Neural cell (in vitro differentiated cells): Measurements from ENCODE around the gene DPEP2.

Experiments
- EZH2 ChIP-seq: fragments of 200-600, 300-800 bp; shearing (Covaris generic), sonication (generic); IDR thresholded peaks from 2 replicates; pipeline ENCODE4 v1.6.1; 2014; ENCODE audit warnings: antibody characterized with exemption, low read length, borderline replicate concordance, mild to moderate bottlenecking; ENCODE audit not compliant: insufficient read depth, poor library complexity, severe bottlenecking
- POLR2AphosphoS5 ChIP-seq: IDR thresholded peaks from 2 replicates; pipeline ENCODE4 v1.6.1; 2012
- TAF1 ChIP-seq: IDR thresholded peaks from 2 replicates; pipeline ENCODE4 v1.6.1; 2012; ENCODE audit warnings: low read depth
- TF ChIP-seq, protein P1 (sequence below): fragments of 450-650 bp; IDR thresholded peaks from 2 replicates; pipeline ENCODE4 v1.5.1; 2014; ENCODE audit warnings: antibody characterized with exemption, mild to moderate bottlenecking, moderate library complexity; ENCODE audit not compliant: poor library complexity, severe bottlenecking

DNA sequence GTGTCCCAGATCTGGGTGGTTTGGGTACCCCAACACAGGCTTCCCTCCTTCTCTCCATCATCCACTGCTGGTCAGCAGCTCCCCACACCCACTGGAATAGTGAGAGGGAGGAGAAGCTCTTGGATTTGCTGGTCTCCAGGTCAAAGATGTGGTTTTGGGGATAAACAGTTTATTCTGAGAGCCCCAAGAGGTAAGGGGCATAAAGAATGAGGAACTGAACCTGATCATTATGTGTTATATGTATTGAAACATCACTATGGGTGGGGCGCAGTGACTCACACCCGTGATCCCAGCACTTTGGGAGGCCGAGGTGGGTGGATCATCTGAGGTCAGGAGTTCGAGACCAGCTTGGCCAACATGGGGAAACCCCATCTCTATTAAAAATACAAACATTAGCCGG lies 3.9 kb downstream of the DPEP2 start:
- TF ChIP-seq POLR2AphosphoS5 = no peak
- TF ChIP-seq, protein P1, sequence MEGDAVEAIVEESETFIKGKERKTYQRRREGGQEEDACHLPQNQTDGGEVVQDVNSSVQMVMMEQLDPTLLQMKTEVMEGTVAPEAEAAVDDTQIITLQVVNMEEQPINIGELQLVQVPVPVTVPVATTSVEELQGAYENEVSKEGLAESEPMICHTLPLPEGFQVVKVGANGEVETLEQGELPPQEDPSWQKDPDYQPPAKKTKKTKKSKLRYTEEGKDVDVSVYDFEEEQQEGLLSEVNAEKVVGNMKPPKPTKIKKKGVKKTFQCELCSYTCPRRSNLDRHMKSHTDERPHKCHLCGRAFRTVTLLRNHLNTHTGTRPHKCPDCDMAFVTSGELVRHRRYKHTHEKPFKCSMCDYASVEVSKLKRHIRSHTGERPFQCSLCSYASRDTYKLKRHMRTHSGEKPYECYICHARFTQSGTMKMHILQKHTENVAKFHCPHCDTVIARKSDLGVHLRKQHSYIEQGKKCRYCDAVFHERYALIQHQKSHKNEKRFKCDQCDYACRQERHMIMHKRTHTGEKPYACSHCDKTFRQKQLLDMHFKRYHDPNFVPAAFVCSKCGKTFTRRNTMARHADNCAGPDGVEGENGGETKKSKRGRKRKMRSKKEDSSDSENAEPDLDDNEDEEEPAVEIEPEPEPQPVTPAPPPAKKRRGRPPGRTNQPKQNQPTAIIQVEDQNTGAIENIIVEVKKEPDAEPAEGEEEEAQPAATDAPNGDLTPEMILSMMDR = no peak
- TF ChIP-seq TAF1 = no peak
- no peak for TF ChIP-seq EZH2
